HG03460 (cell line): Measurements from ENCODE around the gene EHBP1L1.

Experiments
- ATAC-seq: cut with Tn5 transposase; IDR thresholded peaks from one replicate; pipeline ENCODE4 v1.9.1; 2021; ENCODE audit not compliant: unreplicated experiment

Gene EHBP1L1

DNA sequence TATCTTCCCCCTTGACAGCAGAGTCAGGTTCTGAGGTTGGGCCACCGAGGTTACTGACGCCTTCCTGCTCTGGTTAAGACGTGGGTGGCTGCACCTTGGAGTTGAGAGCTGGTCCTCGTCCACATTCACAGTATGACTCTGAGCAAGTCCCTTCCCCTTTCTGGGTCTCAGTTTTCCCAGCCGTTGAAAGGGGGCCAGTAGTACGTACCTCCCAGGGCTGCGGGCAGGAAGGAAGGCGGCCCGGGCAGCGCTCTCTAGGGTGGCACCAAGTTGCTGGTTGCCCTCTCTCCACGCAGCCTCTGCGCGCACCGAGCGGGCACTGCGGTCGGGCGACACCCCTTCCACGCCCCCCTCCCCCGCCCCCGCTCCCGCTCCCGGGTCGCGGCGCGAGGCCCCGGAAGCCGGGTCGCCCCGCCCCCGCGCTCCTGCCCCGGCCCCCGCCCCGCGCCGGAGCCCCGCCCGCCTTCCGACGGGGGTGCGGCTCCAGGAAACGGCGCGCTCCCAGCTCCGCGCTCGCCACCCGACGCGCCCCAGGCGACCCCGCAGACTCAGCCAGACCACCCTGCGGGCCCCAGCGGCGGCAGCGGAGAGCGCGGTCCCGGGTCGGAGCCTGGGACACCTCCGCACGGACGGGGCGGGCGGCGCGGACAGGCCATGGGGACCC, at the start of gene EHBP1L1:
EHBP1L1 (plus strand) TSS at position 486 of the 664 bp plus-strand sequence. CDS start 250 bp downstream, outside the sequence.
- no peak for ATAC-seq

DNA sequence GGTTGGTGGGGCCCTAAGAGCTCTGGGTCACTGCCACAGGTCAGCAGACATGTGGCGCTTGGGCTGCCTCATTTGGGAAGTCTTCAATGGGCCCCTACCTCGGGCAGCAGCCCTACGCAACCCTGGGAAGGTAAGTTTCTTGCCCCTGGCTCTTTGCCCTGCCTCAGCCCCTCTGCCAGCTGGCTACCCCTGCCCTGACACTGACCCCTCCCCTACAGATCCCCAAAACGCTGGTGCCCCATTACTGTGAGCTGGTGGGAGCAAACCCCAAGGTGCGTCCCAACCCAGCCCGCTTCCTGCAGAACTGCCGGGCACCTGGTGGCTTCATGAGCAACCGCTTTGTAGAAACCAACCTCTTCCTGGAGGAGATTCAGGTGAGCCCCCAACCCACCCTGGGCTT, 49.1 kb upstream of the EHBP1L1 start:
- no peak for ATAC-seq

DNA sequence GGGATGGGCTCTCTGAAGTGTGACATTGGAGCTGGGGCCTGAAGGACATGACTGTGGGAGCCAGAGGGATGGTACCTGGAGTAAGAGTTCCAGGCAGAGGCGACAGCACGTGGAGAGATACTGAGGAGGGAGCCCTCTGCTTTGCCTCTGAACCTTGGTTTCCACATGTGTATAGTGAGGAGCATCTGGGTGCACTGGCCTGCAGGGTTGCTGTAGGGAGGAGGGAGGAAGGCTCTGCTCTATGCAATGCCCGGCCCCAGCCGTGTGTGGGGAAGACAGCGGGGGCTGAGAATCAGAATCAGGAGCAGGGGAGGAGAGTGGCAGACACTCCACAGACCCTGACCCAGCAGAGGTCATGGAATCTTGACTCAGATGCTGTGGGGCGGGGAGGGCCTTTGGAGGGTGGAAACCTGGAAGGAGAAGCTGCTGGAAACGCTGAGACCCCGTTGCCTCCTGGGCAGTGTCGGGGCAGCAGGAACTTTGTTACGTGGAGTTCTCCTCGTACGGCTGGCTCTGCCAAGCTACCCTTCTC, 47.0 kb upstream of the EHBP1L1 start:
- ATAC-seq, result no peak

DNA sequence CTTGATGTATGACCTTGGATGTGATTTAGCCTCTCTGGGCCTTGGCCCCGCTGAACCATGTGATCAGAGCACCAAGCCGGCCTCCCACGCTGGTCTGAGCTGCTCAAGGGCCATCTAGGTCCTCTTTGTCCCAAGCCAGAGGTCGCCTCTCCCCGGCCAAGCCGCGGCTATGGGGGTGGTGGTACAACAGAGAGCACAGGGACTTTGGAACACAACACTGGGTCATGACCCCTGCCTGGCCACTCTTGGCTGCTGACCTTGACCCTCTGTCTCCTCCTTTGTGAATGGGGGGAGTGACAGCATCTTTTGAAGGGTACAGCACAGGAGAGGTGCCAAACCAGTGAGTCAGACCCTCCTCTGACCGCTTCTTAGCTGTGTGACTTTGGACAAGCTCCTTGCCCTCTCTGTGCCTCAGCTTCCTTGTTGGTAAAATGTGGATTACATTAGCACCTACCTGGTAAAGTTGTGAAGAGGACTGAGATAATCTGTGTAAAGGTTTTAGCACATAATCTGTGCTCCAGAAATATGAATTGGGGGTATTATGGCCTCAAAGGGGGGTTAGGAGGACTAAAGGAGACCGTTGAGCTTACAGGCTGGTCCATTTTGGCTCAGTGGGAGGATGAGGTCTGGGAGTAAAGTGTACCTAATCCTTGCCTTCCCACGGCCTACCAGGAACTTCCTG, 46.2 kb upstream of the EHBP1L1 start:
- ATAC-seq, result no peak

DNA sequence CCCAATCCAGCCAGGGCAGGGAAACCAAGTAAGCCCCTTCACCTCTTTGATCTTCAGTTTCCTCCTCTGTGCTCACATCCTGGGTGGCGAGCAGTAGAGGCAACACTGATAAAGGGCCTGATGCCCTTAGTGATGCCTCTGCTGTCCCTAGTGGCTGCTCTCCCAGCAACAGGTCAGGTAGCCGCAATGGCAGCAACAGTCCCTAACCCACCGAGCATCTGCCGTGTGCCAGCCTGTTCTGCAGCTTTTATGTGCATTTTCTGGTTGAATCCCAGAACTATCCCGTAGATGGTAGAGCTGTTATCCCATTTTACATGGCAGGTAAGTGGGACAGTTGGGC, 45.7 kb upstream of the EHBP1L1 start:
- no peak for ATAC-seq

DNA sequence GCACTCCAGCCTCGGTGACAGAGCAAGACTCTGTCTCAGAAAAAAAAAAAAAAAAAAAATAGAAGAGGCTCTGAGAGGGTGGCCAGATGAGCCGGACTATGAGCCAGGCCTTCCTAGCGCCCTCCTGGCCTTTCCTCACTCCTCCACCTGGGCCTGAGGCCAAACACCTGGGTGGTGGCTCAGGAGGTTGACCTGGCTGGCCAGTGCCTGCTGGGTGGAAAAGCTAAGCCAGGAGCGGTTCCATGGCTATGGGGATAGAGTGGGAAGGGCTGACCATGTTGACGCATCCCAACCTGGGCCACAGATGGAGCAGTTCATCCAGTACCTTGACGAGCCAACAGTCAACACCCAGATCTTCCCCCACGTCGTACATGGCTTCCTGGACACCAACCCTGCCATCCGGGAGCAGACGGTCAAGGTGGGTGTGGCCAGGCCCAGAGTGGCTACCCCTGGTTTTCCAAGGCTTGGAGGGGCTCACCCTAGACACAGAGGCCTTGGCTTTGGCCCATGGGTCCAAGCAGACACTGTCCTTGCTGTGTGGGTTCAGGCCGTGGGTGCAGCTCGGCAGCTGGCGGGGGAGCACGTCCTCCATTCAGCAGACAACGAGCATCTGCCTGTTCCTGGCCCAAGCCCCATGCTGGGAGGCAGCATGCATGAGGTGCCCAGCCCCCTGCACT, 43.3 kb upstream of the EHBP1L1 start:
- no peak for ATAC-seq

DNA sequence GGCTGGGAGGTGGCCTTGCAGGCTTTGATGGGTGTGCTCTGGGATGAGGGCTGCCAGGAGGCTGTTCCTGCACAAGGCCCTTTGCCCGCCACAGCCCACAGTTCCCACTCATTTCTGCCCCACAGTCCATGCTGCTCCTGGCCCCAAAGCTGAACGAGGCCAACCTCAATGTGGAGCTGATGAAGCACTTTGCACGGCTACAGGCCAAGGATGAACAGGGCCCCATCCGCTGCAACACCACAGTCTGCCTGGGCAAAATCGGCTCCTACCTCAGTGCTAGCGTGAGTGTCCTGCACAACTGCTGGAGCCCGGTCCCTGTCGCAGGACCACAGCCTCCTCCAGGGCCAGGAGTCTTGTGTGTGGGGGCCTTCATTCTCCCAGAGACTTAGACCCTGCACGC, 40.8 kb upstream of the EHBP1L1 start:
- ATAC-seq, result no peak

DNA sequence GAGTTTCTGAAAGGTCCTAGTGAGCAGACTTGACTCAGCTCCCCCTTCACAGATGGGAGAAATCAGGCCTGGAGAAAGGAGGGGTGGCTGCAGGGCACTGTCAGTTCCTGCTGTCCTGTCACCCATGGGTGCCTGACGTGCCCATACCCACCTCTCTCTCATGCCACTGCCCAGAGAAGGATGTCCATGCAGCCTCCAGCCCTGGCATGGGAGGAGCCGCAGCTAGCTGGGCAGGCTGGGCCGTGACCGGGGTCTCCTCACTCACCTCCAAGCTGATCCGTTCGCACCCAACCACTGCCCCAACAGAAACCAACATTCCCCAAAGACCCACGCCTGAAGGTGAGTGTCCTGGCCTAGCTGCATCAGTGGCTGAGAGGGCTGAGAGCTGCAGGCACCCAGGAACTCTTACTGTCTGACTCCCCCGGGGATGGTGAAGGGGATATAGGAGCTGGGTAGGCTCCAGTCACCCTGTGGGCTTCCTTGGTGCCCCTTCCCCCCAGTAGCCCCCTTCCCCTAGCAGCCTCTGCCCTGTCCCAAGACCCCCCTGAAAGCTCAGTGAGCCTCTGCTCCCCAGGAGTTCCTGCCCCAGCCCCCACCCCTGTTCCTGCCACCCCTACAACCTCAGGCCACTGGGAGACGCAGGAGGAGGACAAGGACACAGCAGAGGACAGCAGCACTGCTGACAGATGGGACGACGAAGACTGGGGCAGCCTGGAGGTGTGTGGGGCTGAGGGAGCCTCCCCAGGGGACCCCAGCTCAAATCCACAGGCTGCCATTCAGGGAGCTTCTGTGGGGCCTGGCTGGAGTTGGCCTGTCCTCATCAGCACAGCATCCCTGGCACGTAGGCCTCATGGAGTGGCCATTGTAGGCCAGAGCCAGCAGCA, 39.2 kb upstream of the EHBP1L1 start:
- no peak for ATAC-seq

DNA sequence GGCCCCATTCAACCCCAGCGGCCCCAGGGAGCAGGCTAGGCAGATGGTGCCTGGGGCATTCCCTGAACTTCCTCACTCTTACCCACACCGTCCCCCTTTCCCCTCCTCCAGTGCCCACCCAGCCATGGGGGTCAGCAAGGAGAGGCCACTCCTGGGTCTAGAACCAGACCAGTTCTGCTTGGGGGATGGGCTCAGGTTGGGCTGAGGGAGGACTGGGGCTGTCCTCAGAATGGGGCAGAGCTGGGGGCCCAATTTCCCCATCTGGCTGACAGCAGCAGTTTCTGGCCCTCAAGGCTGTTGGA, 38.6 kb upstream of the EHBP1L1 start:
- no peak for ATAC-seq

DNA sequence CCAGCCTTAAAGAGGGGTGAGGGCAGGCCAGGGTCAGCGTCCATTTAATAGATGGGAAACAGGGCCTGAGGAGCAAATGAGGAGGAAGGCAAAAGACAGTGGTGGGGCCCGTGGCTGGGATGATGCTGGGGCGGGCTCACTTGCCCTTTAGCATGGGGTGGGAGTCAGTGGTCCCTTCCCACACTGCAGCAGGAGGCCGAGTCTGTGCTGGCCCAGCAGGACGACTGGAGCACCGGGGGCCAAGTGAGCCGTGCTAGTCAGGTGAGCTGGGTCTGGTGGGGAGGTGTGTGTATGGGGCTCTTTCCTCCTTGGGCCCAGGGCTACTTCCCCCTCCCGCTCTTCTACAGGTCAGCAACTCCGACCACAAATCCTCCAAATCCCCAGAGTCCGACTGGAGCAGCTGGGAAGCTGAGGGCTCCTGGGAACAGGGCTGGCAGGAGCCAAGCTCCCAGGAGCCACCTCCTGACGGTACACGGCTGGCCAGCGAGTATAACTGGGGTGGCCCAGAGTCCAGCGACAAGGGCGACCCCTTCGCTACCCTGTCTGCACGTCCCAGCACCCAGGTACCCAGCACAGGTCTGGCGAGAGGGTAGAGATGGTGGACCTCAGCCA, 38.1 kb upstream of the EHBP1L1 start:
- ATAC-seq, result no peak

DNA sequence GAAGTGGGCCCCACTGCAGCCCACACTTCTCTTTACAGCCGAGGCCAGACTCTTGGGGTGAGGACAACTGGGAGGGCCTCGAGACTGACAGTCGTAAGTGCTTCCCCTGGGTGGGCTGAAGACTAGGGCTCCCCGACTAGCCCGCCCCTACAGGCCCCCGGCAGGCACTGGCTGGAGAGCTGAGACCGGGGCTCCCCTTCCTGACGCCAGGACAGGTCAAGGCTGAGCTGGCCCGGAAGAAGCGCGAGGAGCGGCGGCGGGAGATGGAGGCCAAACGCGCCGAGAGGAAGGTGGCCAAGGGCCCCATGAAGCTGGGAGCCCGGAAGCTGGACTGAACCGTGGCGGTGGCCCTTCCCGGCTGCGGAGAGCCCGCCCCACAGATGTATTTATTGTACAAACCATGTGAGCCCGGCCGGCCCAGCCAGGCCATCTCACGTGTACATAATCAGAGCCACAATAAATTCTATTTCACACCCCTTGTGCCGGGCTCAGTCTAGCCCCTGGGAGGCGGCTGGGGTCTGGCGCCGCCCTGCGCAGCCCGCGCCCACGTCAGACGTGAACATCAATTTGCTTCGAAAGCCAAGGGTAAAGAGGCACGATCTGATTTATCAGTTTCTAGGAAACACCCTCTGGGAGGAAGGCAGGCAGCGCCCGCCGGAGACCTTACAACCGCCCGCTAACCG, 37.5 kb upstream of the EHBP1L1 start:
- ATAC-seq, result no peak

DNA sequence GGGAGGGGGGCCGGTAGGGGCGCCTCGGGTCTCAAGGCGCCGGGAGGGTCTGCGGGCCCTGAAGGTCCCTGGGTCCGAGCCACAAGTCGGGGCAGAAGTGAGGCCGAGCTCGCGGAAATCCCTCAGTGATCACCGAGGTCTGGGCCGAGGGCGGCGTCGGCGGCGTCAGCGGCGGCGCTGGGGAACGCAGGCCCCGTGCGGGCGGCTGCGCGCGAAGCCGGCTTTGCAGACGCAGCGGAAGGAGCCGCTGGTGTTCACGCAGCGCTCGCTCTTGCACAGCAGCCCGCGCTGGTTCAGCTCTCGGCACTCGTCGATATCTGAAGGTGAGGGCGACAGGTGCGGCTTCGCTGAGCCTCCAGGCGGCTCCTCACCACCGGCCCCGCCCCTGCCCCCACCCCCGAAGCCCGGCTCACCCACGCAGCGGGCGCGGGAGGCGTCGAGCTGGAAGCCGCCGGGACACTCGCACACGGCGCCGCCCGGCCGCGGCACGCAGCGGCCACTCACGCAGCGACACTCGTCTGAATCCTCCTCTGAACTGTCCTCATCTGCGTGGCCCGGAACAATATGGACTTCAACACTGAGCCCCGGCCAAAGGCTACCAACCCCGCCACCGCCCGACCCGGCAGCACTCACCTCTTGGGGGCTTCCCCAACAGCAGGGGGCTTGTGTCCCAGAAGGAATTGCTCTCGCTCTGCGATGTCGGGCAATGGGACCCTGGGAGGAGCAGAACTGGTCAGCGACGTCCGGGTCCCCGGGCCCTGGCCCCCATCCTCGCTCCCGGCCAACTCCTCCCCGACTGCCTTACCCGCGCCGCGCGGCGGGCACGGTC, 36.7 kb upstream of the EHBP1L1 start:
- ATAC-seq, result no peak

DNA sequence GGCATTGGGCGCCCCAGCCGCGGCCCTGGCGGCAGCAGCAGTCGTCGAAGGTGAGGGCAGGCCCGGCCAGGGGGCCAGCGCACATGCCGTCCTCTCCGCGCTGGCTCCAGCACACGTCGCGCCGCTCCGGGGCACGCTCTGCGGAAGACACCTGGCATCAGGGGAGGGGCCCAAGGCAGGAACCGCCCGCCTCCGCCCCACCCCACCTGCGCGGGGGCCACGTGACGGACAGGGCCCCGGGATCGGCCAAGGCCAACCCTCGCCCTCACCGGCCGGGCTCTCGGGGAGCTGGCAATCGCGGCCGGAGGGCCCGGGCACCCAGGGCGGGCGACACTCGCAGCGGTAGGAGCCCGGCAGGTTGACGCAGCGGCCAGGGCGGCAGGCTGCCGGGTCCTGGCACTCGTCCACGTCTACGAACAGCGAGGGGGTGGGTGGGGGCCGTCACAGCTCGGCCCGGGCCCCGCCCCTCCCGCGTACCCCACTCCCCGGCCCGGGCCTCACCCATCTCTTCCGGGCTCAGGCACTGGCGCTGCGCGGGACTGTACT, 36.0 kb upstream of the EHBP1L1 start:
- peak; percentile 47 for ATAC-seq

DNA sequence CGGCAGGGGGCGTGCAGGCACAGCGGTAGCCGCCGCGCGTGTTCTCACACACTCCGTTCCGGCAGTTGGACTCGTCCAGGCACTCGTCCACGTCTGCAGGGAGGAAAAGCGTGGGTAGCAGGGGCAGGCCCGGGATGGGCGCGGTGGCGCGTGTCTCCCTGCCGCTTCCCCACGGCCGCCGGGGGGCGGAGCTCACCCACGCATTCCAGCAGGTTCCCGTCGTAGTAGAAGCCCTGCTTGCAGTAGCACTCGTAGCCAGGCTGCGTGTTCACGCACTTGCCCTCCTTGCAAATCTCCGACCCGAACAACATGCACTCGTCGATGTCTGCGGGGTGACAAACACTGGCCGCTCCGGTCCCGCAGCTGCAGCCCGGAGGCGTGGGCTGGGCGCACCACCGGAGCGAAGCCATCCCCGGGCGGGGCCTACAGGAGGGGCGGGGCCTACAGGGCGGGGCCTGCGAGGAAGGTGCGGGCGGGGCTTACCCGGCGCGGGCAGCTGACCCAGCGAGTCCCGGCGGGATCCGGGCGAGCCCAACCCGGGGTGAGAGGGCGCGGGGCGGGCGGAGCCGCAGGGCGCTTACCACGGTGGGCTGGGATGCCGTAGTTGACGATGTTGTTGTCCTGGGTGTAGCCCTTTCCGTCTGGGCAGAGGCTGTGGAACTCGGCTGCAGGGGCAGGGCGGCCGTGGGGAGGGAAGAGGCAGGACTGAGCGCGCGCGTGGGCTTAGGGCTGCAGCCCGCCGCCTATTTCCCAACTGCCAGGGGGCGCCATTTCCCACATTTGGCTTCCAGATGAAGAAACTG, 35.4 kb upstream of the EHBP1L1 start:
- ATAC-seq, result peak; percentile 54

DNA sequence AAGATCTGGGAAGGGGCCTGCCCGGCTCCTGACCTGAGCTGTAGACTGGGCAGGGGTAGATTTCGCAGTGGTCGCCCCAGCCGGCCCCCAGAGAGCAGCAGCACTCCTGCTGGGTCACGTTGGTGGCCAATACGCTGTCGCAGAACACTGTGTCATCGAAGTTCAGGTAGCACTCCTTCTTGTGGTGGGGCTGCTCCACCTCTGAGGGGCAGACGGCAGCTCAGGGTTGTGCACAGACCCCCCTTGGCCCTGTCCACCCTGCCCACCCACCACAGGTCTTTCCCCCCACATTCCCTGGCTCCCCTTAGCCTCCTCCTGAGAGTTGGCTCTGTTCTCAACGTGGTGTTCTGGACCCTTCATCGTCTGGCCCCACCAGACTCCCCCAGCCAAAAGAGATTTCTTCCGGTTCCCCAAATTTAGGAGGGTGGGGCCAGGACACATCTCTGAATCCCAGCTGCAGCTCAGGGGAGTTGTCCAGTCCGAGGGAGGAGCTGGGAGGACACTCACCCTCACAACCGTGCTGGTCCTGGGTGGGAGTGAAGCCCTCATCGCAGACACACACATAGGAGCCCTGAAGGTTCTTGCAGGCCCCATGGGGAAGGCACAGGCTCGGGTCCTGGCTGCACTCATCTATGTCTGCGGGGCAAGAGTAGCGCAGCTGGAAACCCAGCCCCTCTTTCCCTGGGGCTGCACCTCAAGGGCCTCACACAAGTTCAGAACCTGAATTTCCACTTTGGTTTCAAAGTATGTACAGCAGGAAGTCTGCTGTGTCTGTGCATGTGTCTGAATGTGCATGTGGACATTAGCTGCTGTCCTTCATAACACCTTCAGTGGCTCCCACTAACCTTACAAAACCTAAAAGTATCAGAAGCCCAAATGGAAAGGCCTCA, 34.5 kb upstream of the EHBP1L1 start:
- ATAC-seq, result no peak

DNA sequence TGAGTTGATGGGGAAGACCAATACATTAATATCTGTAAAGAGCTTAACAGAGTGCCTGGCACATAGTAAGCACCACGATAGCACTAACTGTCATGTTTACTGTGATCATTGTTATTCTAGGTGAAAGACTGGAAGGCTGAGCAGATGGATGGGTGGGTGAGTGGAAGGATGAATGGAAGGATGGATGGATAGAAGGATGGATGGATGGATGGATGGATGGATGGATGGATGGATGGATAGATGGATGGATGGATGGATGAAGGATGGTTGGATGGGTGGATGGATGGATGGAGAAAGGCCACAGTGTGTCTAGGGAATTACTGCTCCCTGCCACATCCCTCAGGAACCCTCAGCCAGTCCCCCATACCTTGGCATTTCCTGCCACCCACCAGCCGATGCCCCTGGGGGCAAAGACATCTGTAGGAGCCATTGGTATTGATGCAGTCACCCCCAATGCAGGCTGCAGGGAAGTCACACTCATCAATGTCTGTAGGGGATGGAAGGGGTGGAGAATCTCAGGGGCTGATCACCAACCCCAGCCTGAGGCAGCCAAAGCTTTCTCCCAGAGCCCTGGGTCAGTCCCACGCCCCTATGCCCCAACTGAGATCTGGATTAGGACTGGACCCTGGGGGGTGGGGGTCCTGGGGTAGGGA, 33.0 kb upstream of the EHBP1L1 start:
- no peak for ATAC-seq

DNA sequence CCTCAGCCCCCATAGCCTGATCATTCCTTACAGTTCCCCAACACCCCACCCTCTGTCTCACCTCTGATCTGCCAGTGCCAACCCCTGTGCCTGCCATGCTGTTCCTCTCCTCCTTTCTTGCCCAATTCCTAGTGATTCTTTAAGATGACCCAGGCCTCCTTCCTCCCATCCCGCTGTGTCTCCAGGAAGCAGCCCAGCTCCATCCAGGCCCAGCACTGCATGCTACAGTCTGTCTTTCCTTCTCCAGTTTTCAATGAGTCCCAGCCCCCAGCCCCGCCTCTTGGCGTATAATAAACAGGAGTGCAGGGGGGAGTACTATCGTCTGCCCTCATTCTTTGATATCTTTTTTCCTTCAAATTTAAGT, 30.0 kb upstream of the EHBP1L1 start:
- no peak for ATAC-seq
